ENCODE results near the gene PTPRD. TPM values are rescaled to one million over a fixed set of nuclear protein-coding genes. Genes with fewer than 3 reads are reported as not detected.

The PTPRD gene
- total and polyA plus RNA-seq, 2 donors (not counting 1 experiment from before 2014, with no cell fraction given), result 0.35 to 4.8 TPM

DNA sequence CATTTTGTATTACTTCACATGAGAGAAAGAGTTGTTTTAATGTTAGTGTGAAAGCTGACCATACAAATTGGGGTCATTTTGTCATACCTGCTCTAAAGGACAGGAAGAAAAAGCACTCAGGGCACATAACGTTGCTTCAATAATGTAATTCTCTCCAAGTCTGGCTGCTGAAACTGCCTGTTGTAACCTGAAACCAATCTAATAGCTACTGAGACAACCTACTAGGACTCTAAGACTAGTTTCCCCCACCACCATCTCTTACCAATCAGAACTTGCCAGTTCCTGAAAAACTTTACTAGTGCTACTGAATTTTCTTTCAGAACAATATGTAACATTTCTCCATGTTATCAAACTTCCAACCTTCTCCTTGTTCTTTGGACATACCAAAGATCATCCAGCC is 374.7 kb downstream of the PTPRD start:
- Histone ChIP-seq H3K9ac (ENCODE audit: insufficient read depth, low read length) (no peak overlapping the region), H3K27ac (ENCODE audit: insufficient read depth, low read length) (no peak overlapping the region), H3K4me3 (replicated peaks in 1 of 4; ENCODE audit: control extremely low read depth in 1 of 4, insufficient read depth in 1 of 4, low read depth in 3 of 4, low read length in 4 of 4) (no peak overlapping the region), H3K4me1 (ENCODE audit: control insufficient read depth, extremely low read depth, insufficient read depth, low read length) (no peaks in the 10 kb centered on the region), H2AFZ (ENCODE audit: low read length) (no peak overlapping the region), H3K79me2 (ENCODE audit: control insufficient read depth, insufficient read depth, low read length) (no peaks in the 10 kb centered on the region), H3K27me3 (ENCODE audit: control insufficient read depth, insufficient read depth, low read length) (no peaks in the 10 kb centered on the region), H3K36me3 (ENCODE audit: control insufficient read depth, insufficient read depth, low read length) (no peaks in the 10 kb centered on the region), H3K4me2 (ENCODE audit: extremely low read depth, insufficient read depth, low read length) (no peak overlapping the region), H3K9me3 (ENCODE audit: control insufficient read depth, insufficient read depth, low read depth, low read length) (no peaks in the 10 kb centered on the region), H4K20me1 (ENCODE audit: control insufficient read depth, extremely low read depth, insufficient read depth, low read length) (no peaks in the 10 kb centered on the region)
- TF ChIP-seq, protein P1, sequence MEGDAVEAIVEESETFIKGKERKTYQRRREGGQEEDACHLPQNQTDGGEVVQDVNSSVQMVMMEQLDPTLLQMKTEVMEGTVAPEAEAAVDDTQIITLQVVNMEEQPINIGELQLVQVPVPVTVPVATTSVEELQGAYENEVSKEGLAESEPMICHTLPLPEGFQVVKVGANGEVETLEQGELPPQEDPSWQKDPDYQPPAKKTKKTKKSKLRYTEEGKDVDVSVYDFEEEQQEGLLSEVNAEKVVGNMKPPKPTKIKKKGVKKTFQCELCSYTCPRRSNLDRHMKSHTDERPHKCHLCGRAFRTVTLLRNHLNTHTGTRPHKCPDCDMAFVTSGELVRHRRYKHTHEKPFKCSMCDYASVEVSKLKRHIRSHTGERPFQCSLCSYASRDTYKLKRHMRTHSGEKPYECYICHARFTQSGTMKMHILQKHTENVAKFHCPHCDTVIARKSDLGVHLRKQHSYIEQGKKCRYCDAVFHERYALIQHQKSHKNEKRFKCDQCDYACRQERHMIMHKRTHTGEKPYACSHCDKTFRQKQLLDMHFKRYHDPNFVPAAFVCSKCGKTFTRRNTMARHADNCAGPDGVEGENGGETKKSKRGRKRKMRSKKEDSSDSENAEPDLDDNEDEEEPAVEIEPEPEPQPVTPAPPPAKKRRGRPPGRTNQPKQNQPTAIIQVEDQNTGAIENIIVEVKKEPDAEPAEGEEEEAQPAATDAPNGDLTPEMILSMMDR (conservative IDR thresholded peaks at IDR 0.05 in 1 of 2, IDR thresholded peaks at IDR 0.05 in 1 of 2; ENCODE audit: low read depth in 1 of 2, low read length in 2 of 2), result no peak
- no peak for TF ChIP-seq EZH2 (IDR thresholded peaks at IDR 0.05; ENCODE audit: low read length, missing control alignments)
- DNase-seq (ENCODE audit: low read depth in 2 of 2), result no peak

DNA sequence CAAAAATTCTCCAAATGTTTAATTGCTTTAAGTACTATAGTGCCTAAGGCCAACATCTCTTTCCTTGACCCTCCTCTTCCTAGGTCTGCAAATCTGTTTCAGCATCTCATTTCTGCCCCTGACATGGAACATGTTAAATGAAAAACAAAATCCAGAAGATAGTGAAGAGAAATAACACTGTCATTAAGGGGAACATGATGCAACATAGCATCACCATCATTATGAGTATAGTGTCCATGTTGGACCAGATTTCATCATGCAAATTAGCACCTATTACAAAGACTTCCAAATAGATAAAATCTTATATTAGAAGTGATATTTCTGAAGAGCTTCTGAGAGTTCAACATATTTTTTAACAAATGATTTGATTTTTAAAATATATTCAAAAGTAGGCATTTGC is 375.2 kb downstream of the PTPRD start:
- Histone ChIP-seq H3K36me3 (ENCODE audit: control insufficient read depth, insufficient read depth, low read length) (no peaks in the 10 kb centered on the region), H3K9me3 (ENCODE audit: control insufficient read depth, insufficient read depth, low read depth, low read length) (no peaks in the 10 kb centered on the region), H3K27ac (ENCODE audit: insufficient read depth, low read length) (no peak overlapping the region), H3K4me3 (replicated peaks in 1 of 4; ENCODE audit: control extremely low read depth in 1 of 4, insufficient read depth in 1 of 4, low read depth in 3 of 4, low read length in 4 of 4) (no peak overlapping the region), H3K4me1 (ENCODE audit: control insufficient read depth, extremely low read depth, insufficient read depth, low read length) (no peaks in the 10 kb centered on the region), H3K27me3 (ENCODE audit: control insufficient read depth, insufficient read depth, low read length) (no peaks in the 10 kb centered on the region), H4K20me1 (ENCODE audit: control insufficient read depth, extremely low read depth, insufficient read depth, low read length) (no peaks in the 10 kb centered on the region), H3K79me2 (ENCODE audit: control insufficient read depth, insufficient read depth, low read length) (no peaks in the 10 kb centered on the region), H3K9ac (ENCODE audit: insufficient read depth, low read length) (no peak overlapping the region), H2AFZ (ENCODE audit: low read length) (no peak overlapping the region), H3K4me2 (ENCODE audit: extremely low read depth, insufficient read depth, low read length) (no peak overlapping the region)
- TF ChIP-seq, protein P1 (conservative IDR thresholded peaks at IDR 0.05 in 1 of 2, IDR thresholded peaks at IDR 0.05 in 1 of 2; ENCODE audit: low read depth in 1 of 2, low read length in 2 of 2), result no peak
- no peak for TF ChIP-seq EZH2 (IDR thresholded peaks at IDR 0.05; ENCODE audit: low read length, missing control alignments)
- DNase-seq (ENCODE audit: low read depth in 2 of 2), result no peak

DNA sequence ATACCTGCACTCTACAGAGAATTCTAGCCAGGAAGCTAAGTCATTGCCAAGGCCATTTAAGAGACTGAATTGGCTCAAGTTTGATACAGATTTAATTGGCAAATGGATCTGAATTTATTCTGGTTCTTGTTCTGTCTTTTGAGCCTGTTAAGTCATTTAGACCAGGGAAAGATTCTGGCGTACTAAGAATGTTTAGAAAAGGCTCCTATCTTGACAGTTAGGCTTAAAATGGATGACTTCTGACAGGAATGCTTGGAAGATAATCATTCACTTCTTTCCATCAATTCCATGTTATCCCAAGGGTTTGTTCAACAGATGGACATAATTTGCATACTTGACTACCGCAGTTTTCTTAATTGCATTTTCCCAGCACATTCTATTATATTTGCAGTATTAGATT is 376.6 kb downstream of the PTPRD start:
- peak in 1 of 2 donors; percentile 4 for DNase-seq (ENCODE audit: low read depth in 2 of 2)
- Histone ChIP-seq H3K9ac (ENCODE audit: insufficient read depth, low read length) (no peak overlapping the region), H4K20me1 (ENCODE audit: control insufficient read depth, extremely low read depth, insufficient read depth, low read length) (no peaks in the 10 kb centered on the region), H3K9me3 (ENCODE audit: control insufficient read depth, insufficient read depth, low read depth, low read length) (no peaks in the 10 kb centered on the region), H3K4me2 (ENCODE audit: extremely low read depth, insufficient read depth, low read length) (no peak overlapping the region), H3K79me2 (ENCODE audit: control insufficient read depth, insufficient read depth, low read length) (no peaks in the 10 kb centered on the region), H3K36me3 (ENCODE audit: control insufficient read depth, insufficient read depth, low read length) (no peaks in the 10 kb centered on the region), H3K4me1 (ENCODE audit: control insufficient read depth, extremely low read depth, insufficient read depth, low read length) (no peaks in the 10 kb centered on the region), H2AFZ (ENCODE audit: low read length) (no peak overlapping the region), H3K27me3 (ENCODE audit: control insufficient read depth, insufficient read depth, low read length) (no peaks in the 10 kb centered on the region), H3K4me3 (replicated peaks in 1 of 4; ENCODE audit: control extremely low read depth in 1 of 4, insufficient read depth in 1 of 4, low read depth in 3 of 4, low read length in 4 of 4) (no peak overlapping the region), H3K27ac (ENCODE audit: insufficient read depth, low read length) (no peak overlapping the region)
- TF ChIP-seq, protein P1 (conservative IDR thresholded peaks at IDR 0.05 in 1 of 2, IDR thresholded peaks at IDR 0.05 in 1 of 2; ENCODE audit: low read depth in 1 of 2, low read length in 2 of 2), result no peak
- no peak for TF ChIP-seq EZH2 (IDR thresholded peaks at IDR 0.05; ENCODE audit: low read length, missing control alignments)

Measured in fibroblast of lung (primary cell).